ENCODE results near the gene DOP1B.

DNA sequence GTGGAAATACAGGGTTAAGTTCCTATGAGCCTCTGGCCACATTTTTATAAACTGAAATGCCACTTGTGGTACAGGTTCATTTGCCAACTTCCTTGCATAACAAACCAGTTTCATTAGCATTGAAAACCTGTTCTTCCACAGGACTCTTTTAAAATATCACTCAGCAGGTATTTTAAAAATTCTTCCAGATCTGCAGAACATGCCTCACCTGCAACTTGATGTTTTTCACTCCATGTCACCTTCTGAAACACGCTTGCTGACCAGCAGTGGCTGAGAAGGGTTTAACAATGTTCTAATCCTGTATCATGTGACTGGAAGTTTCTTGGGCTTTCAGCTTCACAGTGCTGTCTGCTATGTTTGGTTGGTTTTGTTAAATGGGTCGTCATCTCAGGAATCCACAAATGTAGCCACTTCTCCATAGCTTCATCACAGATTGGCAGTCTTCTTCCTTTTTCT, 39.3 kb upstream of the DOP1B start:
- TF ChIP-seq, protein P1, sequence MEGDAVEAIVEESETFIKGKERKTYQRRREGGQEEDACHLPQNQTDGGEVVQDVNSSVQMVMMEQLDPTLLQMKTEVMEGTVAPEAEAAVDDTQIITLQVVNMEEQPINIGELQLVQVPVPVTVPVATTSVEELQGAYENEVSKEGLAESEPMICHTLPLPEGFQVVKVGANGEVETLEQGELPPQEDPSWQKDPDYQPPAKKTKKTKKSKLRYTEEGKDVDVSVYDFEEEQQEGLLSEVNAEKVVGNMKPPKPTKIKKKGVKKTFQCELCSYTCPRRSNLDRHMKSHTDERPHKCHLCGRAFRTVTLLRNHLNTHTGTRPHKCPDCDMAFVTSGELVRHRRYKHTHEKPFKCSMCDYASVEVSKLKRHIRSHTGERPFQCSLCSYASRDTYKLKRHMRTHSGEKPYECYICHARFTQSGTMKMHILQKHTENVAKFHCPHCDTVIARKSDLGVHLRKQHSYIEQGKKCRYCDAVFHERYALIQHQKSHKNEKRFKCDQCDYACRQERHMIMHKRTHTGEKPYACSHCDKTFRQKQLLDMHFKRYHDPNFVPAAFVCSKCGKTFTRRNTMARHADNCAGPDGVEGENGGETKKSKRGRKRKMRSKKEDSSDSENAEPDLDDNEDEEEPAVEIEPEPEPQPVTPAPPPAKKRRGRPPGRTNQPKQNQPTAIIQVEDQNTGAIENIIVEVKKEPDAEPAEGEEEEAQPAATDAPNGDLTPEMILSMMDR (IDR thresholded peaks at IDR 0.05 in 8 of 11, conservative IDR thresholded peaks at IDR 0.05 in 3 of 11), result no peak
- TF ChIP-seq POLR2A (IDR thresholded peaks at IDR 0.05) (no peak), POLR2AphosphoS5 (IDR thresholded peaks at IDR 0.05) (no peak)

All from spleen (tissue), 7 donors.